Measurements from ENCODE around the gene ZNF333. TPM values are rescaled to one million over a fixed set of nuclear protein-coding genes. Genes with fewer than 3 reads are reported as not detected.
"Not testable (repeated sequence)": the region's sequence is repeated elsewhere in the genome, so short reads cannot be mapped to it uniquely, and the experiment has no call there.

The ZNF333 gene
- total and polyA plus RNA-seq, 2 of the 4 experiments (the other 2 are of a cell fraction): 9.8 to 15.1 TPM

- H3K4me2 ChIP-seq (ENCODE audit: low read depth, low read length); H2AK9ac ChIP-seq (replicated peaks; ENCODE audit: low read depth, low read length, poor library complexity); H3K18ac ChIP-seq (ENCODE audit: low read depth, low read length); DNase-seq; H3K4me1 ChIP-seq (ENCODE audit: control insufficient read depth, insufficient read depth, low read length); intact Hi-C loops (cut with micrococcal nuclease); H3K9ac ChIP-seq (ENCODE audit: low read depth, low read length); H3K9me1 ChIP-seq (ENCODE audit: insufficient read depth, low read length); H3K27me3 ChIP-seq (ENCODE audit: control insufficient read depth, insufficient read depth, low read length); H4K91ac ChIP-seq (ENCODE audit: insufficient read depth, low read depth, low read length); H3K14ac ChIP-seq (replicated peaks; ENCODE audit: low read depth, low read length); ATAC-seq (ENCODE audit: low read depth); dilution Hi-C loops (cut with HindIII; ENCODE audit: low sequenced_read_pairs, unreplicated experiment); BruUV-seq (replicated peaks); H3K27ac ChIP-seq (ENCODE audit: insufficient read depth, low read length); H2AK5ac ChIP-seq (ENCODE audit: low read depth, low read length); H4K20me1 ChIP-seq (ENCODE audit: insufficient read depth, low read length); H3K79me1 ChIP-seq (ENCODE audit: low read depth in 1 of 2, low read length in 2 of 2); in situ Hi-C loops (cut with MboI; ENCODE audit: low sequenced_read_pairs); H4K5ac ChIP-seq (ENCODE audit: low read depth, low read length); H4K8ac ChIP-seq (ENCODE audit: low read depth in 2 of 2, low read length in 2 of 2); H2BK5ac ChIP-seq (ENCODE audit: low read depth, low read length, poor library complexity, severe bottlenecking); H2BK15ac ChIP-seq (ENCODE audit: low read depth, low read length); H3K4me3 ChIP-seq (ENCODE audit: insufficient read depth, low read depth, low read length); H3K23ac ChIP-seq (ENCODE audit: low read depth, low read length); H2AFZ ChIP-seq (replicated peaks; ENCODE audit: low read length, poor library complexity); POLR2A ChIA-PET (ENCODE audit: unreplicated experiment); H2BK120ac ChIP-seq (ENCODE audit: low read depth, low read length); H3K36me3 ChIP-seq (ENCODE audit: control insufficient read depth, insufficient read depth, low read length); H3K9me3 ChIP-seq (ENCODE audit: control insufficient read depth, insufficient read depth, low read length); H3K56ac ChIP-seq (ENCODE audit: extremely low read depth, insufficient read depth, low read length); H2BK20ac ChIP-seq (ENCODE audit: low read depth, low read length); CTCF ChIA-PET; H3K4ac ChIP-seq (ENCODE audit: low read depth, low read length): not testable (repeated sequence)
- 85% methylated on average over 6 of the region's 17 CpGs; no CpG with 5 or more reads in 1 of the 2 experiments for WGBS, 2 experiments (ENCODE audit: extremely low coverage in 2 of 2, insufficient read length in 1 of 2)
Observed at GRCh38 chr19:14781713-14782536, 92.1 kb downstream of the ZNF333 start.

All from IMR-90 (cell line).